Measurements from ENCODE around the gene PBRM1.

Gene PBRM1

DNA sequence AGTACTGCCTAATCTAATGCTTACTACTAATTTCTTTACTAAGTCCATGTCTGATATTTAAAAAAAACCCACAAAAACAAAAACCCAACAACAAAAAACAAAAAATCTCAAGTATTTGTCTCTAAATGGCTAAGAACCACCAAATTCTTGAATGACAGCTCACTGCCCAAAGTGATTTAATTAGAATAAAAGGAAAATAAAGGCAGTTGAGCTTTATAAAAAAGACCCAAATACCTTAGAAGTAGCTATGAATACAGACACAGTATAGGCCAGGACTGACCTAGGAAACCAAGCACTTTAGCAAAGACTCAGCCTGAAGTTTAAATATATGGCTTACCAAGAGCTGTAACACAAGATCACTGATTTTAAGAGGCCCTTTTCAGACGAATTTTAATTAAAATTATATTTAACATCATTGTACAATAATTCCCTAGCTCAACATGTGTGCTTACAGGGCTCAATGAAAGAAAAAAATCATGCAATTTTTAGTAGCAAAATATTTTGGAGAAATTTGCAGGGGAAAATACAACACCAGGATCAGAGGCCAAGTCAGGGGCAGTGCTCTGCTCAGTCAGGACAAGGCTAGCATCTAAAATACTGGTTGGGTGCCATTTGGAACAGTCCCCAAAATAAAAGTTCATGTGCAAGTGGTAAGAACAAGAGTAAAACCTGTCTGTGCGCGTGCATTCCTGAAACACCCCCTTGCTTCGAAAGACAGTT lies 124.5 kb downstream of the PBRM1 start:
- no peak for DNase-seq

GRCh38 chr3:52558436-52558835 lies 127.3 kb downstream of the PBRM1 start:
- DNase-seq = no peak

GRCh38 chr3:52557011-52557960 lies 128.4 kb downstream of the PBRM1 start:
- DNase-seq = no peak

DNA sequence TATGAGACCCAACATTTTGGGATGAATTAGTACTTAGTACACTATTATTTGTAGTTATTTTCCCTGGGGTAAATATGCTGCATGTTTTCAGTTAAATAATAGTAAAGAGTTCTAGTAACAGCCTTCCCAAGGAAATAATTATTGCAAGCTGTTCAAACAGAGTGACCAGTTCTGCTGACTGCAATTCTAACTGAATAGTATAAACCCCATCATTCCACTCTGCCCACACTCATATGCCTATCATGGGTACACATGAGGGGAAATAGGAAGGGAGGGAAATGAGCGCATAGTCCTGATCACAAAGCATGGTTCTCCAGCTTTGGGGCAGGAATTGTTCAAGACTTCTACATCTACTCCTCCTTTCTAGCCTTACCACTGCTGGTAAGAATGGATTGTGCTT lies 130.7 kb downstream of the PBRM1 start:
- no peak for DNase-seq

DNA sequence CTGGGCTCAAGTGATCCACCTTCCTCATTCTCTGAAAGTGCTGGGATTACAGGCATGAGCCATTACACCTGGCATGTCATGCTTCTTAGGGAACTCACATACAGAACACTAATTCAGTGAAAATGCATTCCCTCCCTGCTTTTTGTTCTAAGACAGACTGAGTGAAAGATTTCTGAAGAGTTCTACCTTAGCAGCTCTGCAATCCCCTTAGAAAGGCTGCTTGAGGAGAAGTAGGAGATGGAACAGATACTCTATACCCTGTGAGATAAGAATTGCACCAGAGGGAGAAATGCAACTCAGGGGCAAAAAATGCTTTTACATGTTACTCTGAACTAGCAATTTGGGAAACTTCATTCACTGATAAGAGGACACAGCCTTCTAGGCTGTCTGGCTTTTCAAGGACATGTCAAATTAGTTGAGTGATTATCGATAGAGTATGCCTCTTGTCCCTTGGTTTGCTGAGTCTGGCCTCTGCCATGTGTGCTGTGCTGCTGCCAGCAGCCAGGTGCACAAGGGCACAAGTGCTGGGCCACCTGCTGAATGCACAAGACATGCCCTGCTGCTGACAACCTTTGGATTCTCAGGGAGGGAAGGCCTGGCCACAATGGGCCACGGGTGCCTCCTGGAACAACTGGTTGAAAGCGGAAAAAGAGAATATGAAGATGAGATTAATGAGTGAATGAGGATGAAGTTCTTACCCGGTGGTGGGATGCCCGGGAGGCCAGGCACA lies 131.5 kb downstream of the PBRM1 start:
- peak; percentile 39 for DNase-seq

DNA sequence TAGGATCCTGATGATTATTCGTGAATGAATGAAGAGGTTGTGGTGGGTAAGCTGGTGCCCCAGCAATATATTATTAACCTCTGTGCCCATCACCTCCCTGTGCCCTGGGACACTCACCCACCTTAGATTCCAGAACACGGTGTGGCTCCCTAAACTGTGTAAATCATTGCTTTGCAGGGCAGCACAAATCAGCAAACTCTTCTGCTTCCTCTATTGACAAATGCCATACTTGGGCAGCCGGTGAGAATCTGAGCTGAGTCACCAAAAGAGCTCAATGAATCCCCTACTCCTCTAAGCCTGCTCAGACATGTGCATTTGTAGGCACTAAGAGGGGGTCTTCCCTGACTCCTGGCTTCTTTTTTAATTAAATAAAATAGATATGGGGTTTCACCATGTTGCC lies 133.6 kb downstream of the PBRM1 start:
- DNase-seq = no peak

- no peak for DNase-seq
These were observed 134.6 kb downstream of the PBRM1 start for GRCh38 chr3:52551118-52551517.

DNA sequence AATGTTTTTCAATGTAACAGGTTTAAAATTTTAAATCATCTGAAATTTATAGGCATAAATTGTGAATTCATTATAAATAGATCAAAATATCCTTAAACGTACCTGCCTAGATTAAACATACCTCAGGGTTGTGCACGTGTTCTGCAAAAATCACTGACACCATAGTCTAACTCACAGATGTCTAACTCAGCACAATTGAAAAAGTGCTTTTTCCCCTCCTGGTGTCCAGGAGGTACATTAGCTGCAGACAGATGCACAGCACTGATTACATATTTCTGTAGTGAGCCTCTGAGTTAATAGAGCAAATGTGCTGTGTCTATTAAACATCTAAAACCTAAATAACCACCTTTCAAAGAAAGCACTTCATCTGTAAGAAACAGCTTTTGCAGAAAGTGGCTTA lies 138.6 kb downstream of the PBRM1 start:
- no peak for DNase-seq

DNA sequence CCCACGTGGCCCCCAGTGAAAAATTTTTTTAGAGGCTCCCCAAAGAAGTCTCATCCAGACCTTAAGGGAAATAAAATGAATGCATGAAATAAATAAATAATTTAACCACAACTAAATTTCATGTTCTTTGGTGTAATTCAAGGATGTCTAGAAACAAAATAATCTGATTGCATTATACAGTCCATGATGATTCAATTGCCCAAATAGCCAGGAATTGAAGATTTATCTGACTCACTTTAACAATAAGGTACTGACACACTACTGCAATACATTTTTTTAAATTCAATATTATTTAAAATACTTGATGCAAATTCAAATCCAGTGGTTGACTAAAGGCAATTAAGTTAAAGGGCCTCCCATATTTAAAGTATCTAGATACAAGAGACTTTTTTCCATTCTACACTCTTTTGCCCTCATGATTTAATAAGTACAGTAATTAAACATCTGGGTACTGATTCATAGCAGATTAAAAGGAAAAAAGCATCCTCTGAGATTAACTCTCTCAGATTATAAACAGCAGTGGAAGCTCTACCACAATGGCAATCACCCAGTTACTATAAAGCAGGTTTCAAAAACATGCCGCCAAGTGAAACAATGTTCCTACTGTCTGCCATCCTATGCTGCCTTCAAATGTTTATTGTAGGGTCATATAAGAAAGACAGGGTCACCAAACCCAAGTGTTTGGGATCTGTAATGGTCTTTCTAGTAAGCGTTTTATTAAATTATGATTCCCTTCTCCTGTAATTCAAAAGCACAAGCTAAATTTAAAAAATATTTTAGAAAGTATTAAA lies 139.4 kb downstream of the PBRM1 start:
- DNase-seq = no peak

DNA sequence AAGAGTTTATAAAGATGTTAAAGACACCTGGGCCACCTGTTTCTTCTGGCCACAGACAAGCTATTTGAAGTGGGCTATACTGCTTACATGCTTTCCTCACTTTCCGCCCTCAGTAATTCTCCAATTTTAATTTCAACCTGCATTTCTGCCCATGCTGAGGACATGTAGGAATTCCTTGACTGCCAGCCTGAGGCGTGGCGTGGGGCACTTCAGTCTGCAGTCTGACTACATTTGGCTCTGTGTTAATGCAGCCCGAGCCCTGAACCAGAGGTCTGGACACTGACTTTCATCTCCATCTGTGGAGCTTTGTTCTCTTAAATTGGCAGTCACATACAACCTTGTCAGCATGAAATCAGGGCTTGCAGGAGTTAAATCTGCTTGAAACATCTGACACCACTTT lies 140.8 kb downstream of the PBRM1 start:
- no peak for DNase-seq

DNA sequence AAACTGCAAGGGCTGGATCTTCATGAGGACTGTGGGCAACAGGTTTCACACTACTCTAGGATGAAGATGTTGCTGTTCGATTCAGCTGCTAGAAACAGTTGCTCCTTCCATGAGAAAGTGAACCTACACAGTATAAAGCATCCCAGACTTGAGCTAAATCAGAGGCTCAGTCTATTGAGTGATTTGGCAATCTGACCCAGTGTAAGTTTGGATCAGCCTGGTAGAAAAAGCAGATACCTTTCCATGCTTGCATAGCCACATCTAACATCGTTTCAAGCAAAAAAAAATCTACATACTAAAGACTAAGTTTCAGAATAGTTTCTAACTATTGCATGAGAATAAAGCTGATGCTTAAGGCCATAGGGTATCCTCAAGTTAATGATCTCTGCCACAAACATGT lies 144.7 kb downstream of the PBRM1 start:
- DNase-seq = no peak

DNA sequence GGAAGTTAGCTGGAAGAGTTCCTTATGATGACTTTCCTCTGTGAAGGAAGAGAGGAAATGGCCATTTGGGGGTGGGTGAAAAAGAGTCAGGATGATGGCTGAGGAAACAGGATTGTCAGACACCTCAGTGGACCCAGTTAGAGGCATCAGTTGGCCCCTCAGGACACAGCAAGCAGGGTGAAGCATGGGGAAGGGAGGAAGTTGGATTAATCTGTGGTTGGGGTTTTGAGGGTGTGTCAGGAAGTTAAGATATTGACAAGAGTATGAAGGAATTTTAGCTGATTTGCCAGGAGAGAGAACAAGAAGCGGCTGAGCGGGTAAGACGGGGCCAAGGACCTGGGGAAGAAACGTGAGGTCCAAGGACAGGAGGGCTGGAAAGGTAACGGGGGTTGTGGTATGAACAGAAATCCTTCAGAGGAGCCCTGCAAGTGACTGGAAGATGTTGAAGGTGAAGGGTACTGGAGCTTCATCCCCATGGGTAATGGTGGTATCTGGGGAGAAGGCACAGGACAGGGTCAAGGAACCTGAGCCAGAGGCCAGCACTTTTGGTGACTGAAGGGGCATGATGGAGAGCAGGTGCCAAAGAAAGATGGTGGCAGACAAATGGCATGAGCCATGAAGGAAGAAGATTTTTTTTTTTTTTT lies 146.6 kb downstream of the PBRM1 start:
- DNase-seq = no peak

- DNase-seq = no peak
These were observed 147.8 kb downstream of the PBRM1 start for GRCh38 chr3:52537726-52538421.

DNA sequence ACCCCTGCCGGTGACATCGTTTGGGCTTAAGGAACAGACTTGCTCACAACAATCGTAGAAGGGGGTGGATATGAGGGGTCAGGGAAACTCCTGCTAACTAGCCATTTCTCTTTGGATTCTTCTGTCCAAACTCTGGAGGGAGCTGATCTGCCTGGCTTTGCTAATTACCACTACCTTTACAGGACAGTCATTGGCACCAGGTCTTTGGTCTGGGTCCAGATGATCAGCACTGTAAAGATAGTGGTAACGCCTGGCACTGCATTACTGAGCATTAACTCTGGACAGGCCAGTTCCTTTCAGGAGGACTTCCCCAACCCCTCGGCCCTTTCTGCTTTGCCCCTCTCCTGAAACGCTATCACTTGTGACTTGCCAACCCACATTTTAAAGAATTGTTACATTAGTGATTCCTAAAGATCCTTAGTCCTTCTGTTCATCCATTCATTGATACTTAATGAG lies 148.5 kb downstream of the PBRM1 start:
- no peak for DNase-seq

GRCh38 chr3:52536369-52537164 lies 149.1 kb downstream of the PBRM1 start, which contains the start of gene UQCC5:
TSS of gene UQCC5 (plus strand) at chr3:52536605. CDS start at chr3:52536756, 151 bp downstream.
- DNase-seq = peak; percentile 88

GRCh38 chr3:52536112-52536368 lies 149.7 kb downstream of the PBRM1 start:
- DNase-seq = no peak

- no peak for DNase-seq
These were observed 150.2 kb downstream of the PBRM1 start for GRCh38 chr3:52535411-52536111.

GRCh38 chr3:52534281-52535183 lies 151.2 kb downstream of the PBRM1 start:
- peak; percentile 48 for DNase-seq

All from NCI-H510A treated with DMSO at 0.1 percent for 48 hours (cell line).